ENCODE results near the gene RGS7BP. TPM values are rescaled to one million over a fixed set of nuclear protein-coding genes. Genes with fewer than 3 reads are reported as not detected.

Gene RGS7BP
- total and polyA plus RNA-seq, 3 donors from 2014 or later = 0.63 to 7.8 (median 3.1) TPM

DNA sequence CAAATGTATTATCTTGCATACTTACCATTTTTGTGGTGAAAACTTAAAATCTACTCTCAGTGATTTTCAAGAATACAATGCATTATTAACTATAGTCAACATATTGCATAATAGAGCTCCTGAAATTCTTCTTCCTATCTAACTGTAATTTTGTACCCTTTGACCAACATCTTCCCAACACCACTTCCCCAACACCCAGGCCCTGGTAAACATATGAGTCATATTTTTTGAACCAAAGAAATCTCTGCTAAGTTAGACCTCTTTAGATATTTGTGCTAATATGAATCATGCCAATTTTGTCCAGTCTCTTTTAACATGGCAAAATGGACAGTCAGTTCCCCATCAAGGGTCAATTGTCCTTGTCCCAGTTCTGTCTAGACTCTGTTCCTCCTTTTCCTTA is 18.5 kb upstream of the RGS7BP start:
- TF ChIP-seq, protein P1, sequence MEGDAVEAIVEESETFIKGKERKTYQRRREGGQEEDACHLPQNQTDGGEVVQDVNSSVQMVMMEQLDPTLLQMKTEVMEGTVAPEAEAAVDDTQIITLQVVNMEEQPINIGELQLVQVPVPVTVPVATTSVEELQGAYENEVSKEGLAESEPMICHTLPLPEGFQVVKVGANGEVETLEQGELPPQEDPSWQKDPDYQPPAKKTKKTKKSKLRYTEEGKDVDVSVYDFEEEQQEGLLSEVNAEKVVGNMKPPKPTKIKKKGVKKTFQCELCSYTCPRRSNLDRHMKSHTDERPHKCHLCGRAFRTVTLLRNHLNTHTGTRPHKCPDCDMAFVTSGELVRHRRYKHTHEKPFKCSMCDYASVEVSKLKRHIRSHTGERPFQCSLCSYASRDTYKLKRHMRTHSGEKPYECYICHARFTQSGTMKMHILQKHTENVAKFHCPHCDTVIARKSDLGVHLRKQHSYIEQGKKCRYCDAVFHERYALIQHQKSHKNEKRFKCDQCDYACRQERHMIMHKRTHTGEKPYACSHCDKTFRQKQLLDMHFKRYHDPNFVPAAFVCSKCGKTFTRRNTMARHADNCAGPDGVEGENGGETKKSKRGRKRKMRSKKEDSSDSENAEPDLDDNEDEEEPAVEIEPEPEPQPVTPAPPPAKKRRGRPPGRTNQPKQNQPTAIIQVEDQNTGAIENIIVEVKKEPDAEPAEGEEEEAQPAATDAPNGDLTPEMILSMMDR (IDR thresholded peaks at IDR 0.05) = no peak
- TF ChIP-seq POLR2A (IDR thresholded peaks at IDR 0.05) = no peak
- intact Hi-C loops (cut with DNase I; ENCODE audit: low total_unique reads) = no loop called here
- Histone ChIP-seq H3K4me3 (no peak overlapping the region), H3K9me3 (no peaks in the 10 kb centered on the region), H3K27me3 (no peaks in the 10 kb centered on the region), H3K4me1 (no peaks in the 10 kb centered on the region), H3K36me3 (ENCODE audit: low read depth, missing control alignments) (no peaks in the 10 kb centered on the region), H3K27ac (no peak overlapping the region)
- DNase-seq = no peak

DNA sequence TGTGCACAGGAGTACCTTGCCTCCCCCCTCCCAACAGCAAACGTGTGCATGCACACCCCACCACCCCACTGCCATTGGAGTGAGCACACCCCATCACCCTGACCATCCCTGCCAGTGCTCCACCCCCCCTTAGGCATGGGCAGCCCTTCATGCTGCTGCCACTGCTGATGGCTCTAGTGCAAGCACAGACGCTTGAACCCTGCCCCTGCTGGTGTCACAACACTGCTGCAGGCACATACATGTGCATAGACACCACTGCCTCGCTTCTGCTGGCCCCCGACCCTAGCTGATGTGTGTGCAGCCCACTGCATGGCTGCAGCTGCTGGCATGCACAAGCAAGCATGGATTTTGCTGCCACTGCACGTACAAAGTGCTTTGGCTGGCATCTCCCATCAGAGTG is 16.0 kb upstream of the RGS7BP start:
- no peak for DNase-seq
- H3K9me3 ChIP-seq = no peaks in the 10 kb centered on the region
- no peaks in the 10 kb centered on the region for H3K4me1 ChIP-seq
- H3K27ac ChIP-seq = no peak overlapping the region
- intact Hi-C loops (cut with DNase I; ENCODE audit: low total_unique reads) = no loop called here
- 51% methylated on average over 5 of the region's 5 CpGs; no CpG with 5 or more reads in 1 of the 2 donors for WGBS, 2 donors
- TF ChIP-seq POLR2A (IDR thresholded peaks at IDR 0.05) = no peak
- TF ChIP-seq, protein P1 (IDR thresholded peaks at IDR 0.05) = no peak
- H3K27me3 ChIP-seq = no peaks in the 10 kb centered on the region
- no peak overlapping the region for H3K4me3 ChIP-seq
- no peaks in the 10 kb centered on the region for H3K36me3 ChIP-seq (ENCODE audit: low read depth, missing control alignments)

DNA sequence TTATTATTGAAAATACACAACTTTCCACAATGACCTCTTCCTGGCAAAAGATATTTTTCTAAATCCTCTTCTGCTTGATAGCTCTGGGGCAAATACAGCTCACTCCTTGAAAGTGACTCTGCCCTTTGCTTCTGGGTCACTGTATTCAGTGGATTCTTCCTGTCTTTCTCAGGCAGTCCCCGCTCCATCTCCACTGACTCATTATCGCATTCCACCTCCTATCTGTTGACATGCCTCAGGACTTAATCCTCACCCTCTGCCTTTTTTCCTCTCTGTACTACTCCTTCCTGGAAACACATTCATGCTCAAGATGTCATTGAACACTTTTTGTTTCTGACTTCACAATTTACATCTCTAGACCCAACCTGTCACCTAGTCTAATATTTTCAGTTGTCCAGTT is 8.4 kb upstream of the RGS7BP start:
- TF ChIP-seq, protein P1 (IDR thresholded peaks at IDR 0.05) = no peak
- no peak for TF ChIP-seq POLR2A (IDR thresholded peaks at IDR 0.05)
- Histone ChIP-seq H3K27ac (no peak overlapping the region), H3K9me3 (no peaks in the 10 kb centered on the region), H3K27me3 (no peaks in the 10 kb centered on the region), H3K4me3 (no peak overlapping the region), H3K4me1 (no peaks in the 10 kb centered on the region), H3K36me3 (ENCODE audit: low read depth, missing control alignments) (no peaks in the 10 kb centered on the region)
- intact Hi-C loops (cut with DNase I; ENCODE audit: low total_unique reads) = no loop called here
- WGBS, 2 donors = 79 to 84% methylated on average over 2 of the region's 2 CpGs
- no peak for DNase-seq

DNA sequence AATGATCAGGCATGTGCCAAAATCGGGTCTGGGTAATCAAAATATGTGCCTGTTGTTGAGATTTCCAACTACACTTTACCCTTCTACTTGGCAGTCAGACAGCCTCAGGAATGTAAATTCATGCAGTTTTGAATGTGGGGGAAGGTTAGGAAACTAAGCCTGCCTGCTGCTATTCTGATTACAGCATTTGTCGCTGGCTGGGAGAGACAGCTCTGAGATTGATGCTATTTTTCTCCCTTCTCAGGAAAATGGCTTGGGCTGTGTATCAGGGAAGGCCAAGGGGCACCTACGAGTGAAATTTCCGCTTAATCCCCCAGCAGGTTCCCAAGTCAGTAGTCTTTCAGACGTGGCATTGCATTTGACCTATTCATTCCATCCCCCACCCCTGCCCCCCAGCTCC is 3.6 kb upstream of the RGS7BP start:
- Histone ChIP-seq H3K4me1 (no peaks in the 10 kb centered on the region), H3K27ac (no peak overlapping the region), H3K27me3 (no peaks in the 10 kb centered on the region), H3K36me3 (ENCODE audit: low read depth, missing control alignments) (no peaks in the 10 kb centered on the region), H3K9me3 (no peaks in the 10 kb centered on the region), H3K4me3 (no peak overlapping the region)
- no peak for TF ChIP-seq POLR2A (IDR thresholded peaks at IDR 0.05)
- TF ChIP-seq, protein P1 (IDR thresholded peaks at IDR 0.05) = no peak
- no peak for DNase-seq
- WGBS, 2 donors = 65 to 71% methylated on average over 5 of the region's 5 CpGs
- intact Hi-C loops (cut with DNase I; ENCODE audit: low total_unique reads) = loop anchor here (10.0 kb wide), 1 partner anchor 93 kb away; no protein-coding TSS in a partner anchor

DNA sequence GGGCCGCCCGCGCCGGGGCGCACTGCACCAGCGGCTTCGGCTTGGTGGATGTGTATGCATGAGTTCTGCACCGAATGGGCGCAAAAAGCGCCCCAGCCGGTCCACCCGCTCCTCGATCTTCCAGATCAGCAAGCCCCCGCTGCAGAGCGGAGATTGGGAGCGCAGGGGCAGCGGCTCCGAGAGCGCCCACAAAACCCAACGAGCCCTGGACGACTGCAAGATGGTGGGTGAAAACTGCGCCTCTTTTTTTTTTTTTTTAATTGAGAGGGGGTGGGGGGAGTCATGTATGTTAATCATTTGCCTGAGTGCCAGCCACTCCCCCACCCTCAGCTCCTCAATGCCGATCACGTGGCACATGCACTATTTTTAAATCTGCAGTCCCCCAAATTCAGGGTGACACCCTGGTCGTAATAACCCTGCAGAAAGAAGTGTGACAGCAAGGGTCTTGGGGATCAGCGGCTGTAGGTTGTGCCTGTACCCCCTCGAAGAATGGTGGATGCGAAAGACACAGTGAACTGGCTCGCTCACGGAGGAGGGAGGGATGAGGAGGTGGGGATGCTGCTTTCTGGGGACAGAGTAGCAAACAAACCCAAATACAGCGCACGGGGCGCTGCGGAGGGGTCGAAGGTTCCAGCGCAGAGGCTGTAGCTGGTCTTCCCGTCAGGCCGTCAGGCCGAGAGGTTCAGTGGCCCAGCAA is 900 bp downstream of the RGS7BP start:
- Histone ChIP-seq H3K4me1 (no peaks in the 10 kb centered on the region), H3K9me3 (no peaks in the 10 kb centered on the region), H3K36me3 (ENCODE audit: low read depth, missing control alignments) (no peaks in the 10 kb centered on the region), H3K4me3 (peak overlapping the region; percentile 58 to 76), H3K27me3 (no peaks in the 10 kb centered on the region), H3K27ac (peak overlapping the region; percentile 14 to 42)
- TF ChIP-seq, protein P1 (IDR thresholded peaks at IDR 0.05) = peak in 1 of 3 experiments; percentile 44
- no peak for TF ChIP-seq POLR2A (IDR thresholded peaks at IDR 0.05)
- WGBS, 2 donors = 6 to 7% methylated on average over 26 to 38 of the region's 39 CpGs
- intact Hi-C loops (cut with DNase I; ENCODE audit: low total_unique reads) = loop anchor here (10.0 kb wide), 1 partner anchor 88 kb away; no protein-coding TSS in a partner anchor
- peak; percentile 15 for DNase-seq

Measured in testis (tissue), 3 donors.